K562 treated with DMSO at 1 percent for 24 hours (cell line): Measurements from ENCODE around the gene KRTAP9-6. TPM values are rescaled to one million over a fixed set of nuclear protein-coding genes. Genes with fewer than 3 reads are reported as not detected.

ENCODE experiments used
- total RNA-seq: library from RNA; unstranded; fragments of 300-600 nt; gene quantifications from 2 replicates; pipeline ENCODE4 v1.2.3, GENCODE V29; 2022; ENCODE audit warnings: low read depth; ENCODE audit not compliant: insufficient read depth

KRTAP9-6 gene
- not detected in 2 replicates for total RNA-seq

GRCh38 chr17:41265078-41265477 is at the start of gene KRTAP9-6:
Gene KRTAP9-6, plus strand, starts transcription at chr17:41265378. Its CDS starts 0 bp downstream, at chr17:41265378.

GRCh38 chr17:41226598-41227095 is 38.5 kb upstream of the KRTAP9-6 start, which contains the start of gene KRTAP9-2:
Gene KRTAP9-2, plus strand, starts transcription at chr17:41226648. Its CDS starts 7 bp downstream, at chr17:41226655.

GRCh38 chr17:41232399-41233105 is 32.6 kb upstream of the KRTAP9-6 start, which contains the start of gene KRTAP9-3:
Gene KRTAP9-3, plus strand, starts transcription at chr17:41232449. Its CDS starts 53 bp downstream, at chr17:41232502.

GRCh38 chr17:41237949-41238437 is 27.2 kb upstream of the KRTAP9-6 start, which contains the start of gene KRTAP9-8:
Gene KRTAP9-8, plus strand, starts transcription at chr17:41237999. Its CDS starts 53 bp downstream, at chr17:41238052.

GRCh38 chr17:41249637-41250240 is 15.4 kb upstream of the KRTAP9-6 start, which contains the start of gene KRTAP9-4:
Gene KRTAP9-4, plus strand, starts transcription at chr17:41249687. Its CDS starts 34 bp downstream, at chr17:41249721.

GRCh38 chr17:41255381-41256290 is 9.5 kb upstream of the KRTAP9-6 start, which contains the start of gene KRTAP9-9:
Gene KRTAP9-9, plus strand, starts transcription at chr17:41255384.

GRCh38 chr17:41275648-41276190 is 10.5 kb downstream of the KRTAP9-6 start, which contains the start of gene KRTAP9-7:
Gene KRTAP9-7, plus strand, starts transcription at chr17:41275698. Its CDS starts 0 bp downstream, at chr17:41275698.

GRCh38 chr17:41301916-41302901 is 37.0 kb downstream of the KRTAP9-6 start, which contains the start of gene KRTAP29-1:
Gene KRTAP29-1, minus strand, starts transcription at chr17:41302851. Its CDS starts 0 bp downstream, at chr17:41302851.

GRCh38 chr17:41308918-41309359 is 43.8 kb downstream of the KRTAP9-6 start, which contains the start of gene KRTAP16-1:
Gene KRTAP16-1, minus strand, starts transcription at chr17:41309309. Its CDS starts 56 bp downstream, at chr17:41309253.

GRCh38 chr17:41315204-41315794 is 50.1 kb downstream of the KRTAP9-6 start, which contains the start of gene KRTAP17-1:
Gene KRTAP17-1, minus strand, starts transcription at chr17:41315710. Its CDS starts 60 bp downstream, at chr17:41315650.

Other genes starting within 250 kb of the KRTAP9-6 start
- gene KRTAP1-5, start 238.2 kb upstream of the KRTAP9-6 start, total RNA-seq = not detected in 2 replicates
- gene KRTAP1-4, start 235.2 kb upstream of the KRTAP9-6 start, total RNA-seq = not detected in 2 replicates
- not detected in 2 replicates for gene KRTAP1-3, start 230.5 kb upstream of the KRTAP9-6 start, total RNA-seq
- gene KRTAP1-1, start 223.9 kb upstream of the KRTAP9-6 start, total RNA-seq = not detected in 2 replicates
- not detected in 2 replicates for gene KRTAP2-1, start 218.1 kb upstream of the KRTAP9-6 start, total RNA-seq
- gene KRTAP2-2, start 210.1 kb upstream of the KRTAP9-6 start, total RNA-seq = not detected in 2 replicates
- not detected in 2 replicates for gene KRTAP2-3, start 205.3 kb upstream of the KRTAP9-6 start, total RNA-seq
- not detected in 2 replicates for gene KRTAP2-4, start 199.5 kb upstream of the KRTAP9-6 start, total RNA-seq
- gene KRTAP4-7, start 181.2 kb upstream of the KRTAP9-6 start, total RNA-seq = not detected in 2 replicates
- gene KRTAP4-8, start 167.2 kb upstream of the KRTAP9-6 start, total RNA-seq = not detected in 2 replicates
- not detected in 2 replicates for gene KRTAP4-16, start 163.2 kb upstream of the KRTAP9-6 start, total RNA-seq
- gene KRTAP4-9, start 160.0 kb upstream of the KRTAP9-6 start, total RNA-seq = not detected in 2 replicates
- gene KRTAP4-11, start 147.0 kb upstream of the KRTAP9-6 start, total RNA-seq = not detected in 2 replicates
- gene KRTAP4-12, start 141.2 kb upstream of the KRTAP9-6 start, total RNA-seq = not detected in 2 replicates
- not detected in 2 replicates for gene KRTAP4-6, start 124.8 kb upstream of the KRTAP9-6 start, total RNA-seq
- gene KRTAP4-5, start 115.6 kb upstream of the KRTAP9-6 start, total RNA-seq = not detected in 2 replicates
- not detected in 2 replicates for gene KRTAP4-4, start 104.6 kb upstream of the KRTAP9-6 start, total RNA-seq
- not detected in 2 replicates for gene KRTAP4-3, start 97.2 kb upstream of the KRTAP9-6 start, total RNA-seq
- gene KRTAP4-2, start 87.2 kb upstream of the KRTAP9-6 start, total RNA-seq = not detected in 2 replicates
- gene KRTAP4-1, start 80.5 kb upstream of the KRTAP9-6 start, total RNA-seq = not detected in 2 replicates
- gene KRTAP9-1, start 75.5 kb upstream of the KRTAP9-6 start, total RNA-seq = not detected in 2 replicates
- not detected in 2 replicates for gene KRTAP9-2, start 38.7 kb upstream of the KRTAP9-6 start, total RNA-seq
- not detected in 2 replicates for gene KRTAP9-3, start 32.9 kb upstream of the KRTAP9-6 start, total RNA-seq
- gene KRTAP9-8, start 27.4 kb upstream of the KRTAP9-6 start, total RNA-seq = not detected in 2 replicates
- gene KRTAP9-4, start 15.7 kb upstream of the KRTAP9-6 start, total RNA-seq = not detected in 2 replicates
- not detected in 2 replicates for gene KRTAP9-9, start 10.0 kb upstream of the KRTAP9-6 start, total RNA-seq
- gene KRTAP9-7, start 10.3 kb downstream of the KRTAP9-6 start, total RNA-seq = not detected in 2 replicates
- gene KRTAP29-1, start 37.5 kb downstream of the KRTAP9-6 start, total RNA-seq = not detected in 2 replicates
- gene KRTAP16-1, start 43.9 kb downstream of the KRTAP9-6 start, total RNA-seq = not detected in 2 replicates
- not detected in 2 replicates for gene KRTAP17-1, start 50.3 kb downstream of the KRTAP9-6 start, total RNA-seq
- not detected in 2 replicates for gene KRT33A, start 85.5 kb downstream of the KRTAP9-6 start, total RNA-seq
- gene KRT33B, start 104.4 kb downstream of the KRTAP9-6 start, total RNA-seq = not detected in 2 replicates
- gene KRT34, start 116.9 kb downstream of the KRTAP9-6 start, total RNA-seq = not detected in 2 replicates
- not detected in 2 replicates for gene KRT31, start 132.2 kb downstream of the KRTAP9-6 start, total RNA-seq
- gene KRT37, start 159.2 kb downstream of the KRTAP9-6 start, total RNA-seq = not detected in 2 replicates
- gene KRT38, start 175.6 kb downstream of the KRTAP9-6 start, total RNA-seq = not detected in 2 replicates
- not detected in 2 replicates for gene KRT32, start 202.0 kb downstream of the KRTAP9-6 start, total RNA-seq
- gene KRT35, start 215.8 kb downstream of the KRTAP9-6 start, total RNA-seq = not detected in 2 replicates
- gene KRT36, start 224.5 kb downstream of the KRTAP9-6 start, total RNA-seq = not detected in 2 replicates
- gene KRT13, start 240.2 kb downstream of the KRTAP9-6 start, total RNA-seq = not detected in 2 replicates